ENCODE data around the gene ADAMTS9. TPM values are rescaled to one million over a fixed set of nuclear protein-coding genes. Genes with fewer than 3 reads are reported as not detected.

Gene ADAMTS9
- total RNA-seq, 1 experiment from 2014 or later: 0.46 TPM

DNA sequence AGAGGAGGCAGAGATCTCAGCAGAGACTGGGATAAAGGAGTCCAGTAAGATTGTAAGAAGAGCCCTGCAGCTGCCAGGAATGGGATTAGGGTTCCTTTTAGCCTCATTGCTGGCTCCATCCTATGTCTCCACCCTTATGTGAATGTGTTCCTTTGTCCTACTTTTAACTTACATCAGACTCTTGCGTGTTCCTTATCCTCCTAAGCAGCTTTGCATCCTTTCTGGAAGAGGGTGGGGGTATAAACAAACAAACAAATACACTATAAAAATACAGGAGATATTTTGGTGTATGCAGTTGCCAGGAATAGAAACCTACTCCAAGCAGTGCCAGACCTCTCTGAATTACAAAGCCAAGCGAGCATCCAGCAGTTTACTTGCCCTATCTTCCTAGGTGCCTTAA, 194.7 kb downstream of the ADAMTS9 start:
- no CpG with 5 or more reads among the region's 2 CpGs for WGBS (ENCODE audit: extremely low coverage, insufficient read length, low lambda C conversion rate)
- H3K18ac ChIP-seq (ENCODE audit: insufficient read length, low read depth, low read length): no peak overlapping the region

More for the DNA sequence above, 194.7 kb downstream of the ADAMTS9 start:
- no peak overlapping the region for H2AFZ ChIP-seq (ENCODE audit: low read length)
- H3K4me2 ChIP-seq (ENCODE audit: insufficient read depth, insufficient read length, low read length): no peak overlapping the region
- H3K23ac ChIP-seq (ENCODE audit: insufficient read length, low read depth, low read length): no peak overlapping the region
- H4K20me1 ChIP-seq (ENCODE audit: control insufficient read depth, insufficient read depth, insufficient read length): no peaks in the 10 kb centered on the region
- H2BK12ac ChIP-seq (ENCODE audit: insufficient read length, low read depth, low read length): no peak overlapping the region
- H2AK5ac ChIP-seq (ENCODE audit: insufficient read length, low read length): no peak overlapping the region
- no peak overlapping the region for H3K4me3 Mint-ChIP-seq
- peaks cover 4% of the 10 kb centered on the region for H3K23me2 ChIP-seq (ENCODE audit: insufficient read length, low read depth, low read length, poor library complexity, severe bottlenecking)
- H3K36me3 Mint-ChIP-seq (ENCODE audit: insufficient read depth in 1 of 3, low read depth in 3 of 3): no peaks in the 10 kb centered on the region
- H4K5ac ChIP-seq (ENCODE audit: insufficient read length, low read depth, low read length): no peak overlapping the region
- H3K4me1 Mint-ChIP-seq: peaks cover 36 to 47% of the 10 kb centered on the region in 2 experiments
- no peak overlapping the region for H3K14ac ChIP-seq (ENCODE audit: insufficient read depth, low read length)
- H3T11ph ChIP-seq (ENCODE audit: low read length): no peak overlapping the region
- H2BK120ac ChIP-seq (ENCODE audit: low read depth, low read length, poor library complexity, severe bottlenecking): no peak overlapping the region
- H3K56ac ChIP-seq (ENCODE audit: insufficient read length, low read depth, low read length): no peak overlapping the region
- H3K9me3 ChIP-seq (ENCODE audit: control insufficient read depth, low read depth, low read length): no peaks in the 10 kb centered on the region
- H3K79me1 ChIP-seq (ENCODE audit: insufficient read depth, low read depth, low read length, poor library complexity, severe bottlenecking): no peaks in the 10 kb centered on the region
- H3K79me2 ChIP-seq (ENCODE audit: insufficient read depth, low read length): no peaks in the 10 kb centered on the region
- H3K27ac Mint-ChIP-seq: no peak overlapping the region
- no peaks in the 10 kb centered on the region; the same call in 1 of the 2 replicates for H3K27me3 ChIP-seq (ENCODE audit: insufficient read depth, low read length)
- no peak overlapping the region for H3K27ac ChIP-seq (ENCODE audit: insufficient read length, low read depth, low read length)
- H3K9ac ChIP-seq (ENCODE audit: extremely low read depth, insufficient read length, low read length): no peak overlapping the region
- H3K27me3 Mint-ChIP-seq (ENCODE audit: low read depth): peaks cover 22% of the 10 kb centered on the region
- H2BK15ac ChIP-seq (ENCODE audit: low read depth, low read length): no peak overlapping the region
- no peak for DNase-seq
- H3K4ac ChIP-seq (ENCODE audit: low read depth, low read length): no peak overlapping the region
- no peak overlapping the region for H2BK5ac ChIP-seq (ENCODE audit: insufficient read length, low read length)
- no peaks in the 10 kb centered on the region for H3K9me3 Mint-ChIP-seq
- H4K8ac ChIP-seq (replicated peaks; ENCODE audit: insufficient read length, low read depth, low read length): no peak overlapping the region
- TF ChIP-seq CTCF (conservative IDR thresholded peaks at IDR 0.05): no peak
- H4K91ac ChIP-seq (ENCODE audit: insufficient read length, low read depth, low read length): no peak overlapping the region
- peaks cover 8% of the 10 kb centered on the region; the same call in 1 of the 2 replicates for H3K4me1 ChIP-seq (ENCODE audit: insufficient read depth, low read length)
- H2BK20ac ChIP-seq (ENCODE audit: low read depth, low read length, poor library complexity, severe bottlenecking): no peak overlapping the region
